CD4-positive, alpha-beta memory T cell (primary cell): ENCODE results near the gene MS4A5. TPM values are rescaled to one million over a fixed set of nuclear protein-coding genes. Genes with fewer than 3 reads are reported as not detected.

Experiments
- CTCF ChIA-PET: fragments of 350-600 bp; sonication (Branson Sonifier 250); formaldehyde crosslinking; loops from one replicate; lab custom pipeline; 2021; ENCODE audit warnings: inconsistent platforms; ENCODE audit not compliant: partially characterized antibody; lab: Charles Lee
- POLR2A ChIA-PET: fragments of 350-600 bp; sonication (Branson Sonifier 250); formaldehyde crosslinking; loops from one replicate; lab custom pipeline; 2021; ENCODE audit not compliant: partially characterized antibody; lab: Charles Lee
- DNase-seq, 5 donors: peaks; one replicate each; pipeline versions ENCODE4 v3.0.0 to v3.0.0-alpha.2; 2020 to 2022; ENCODE audit warnings: mixed read lengths in 1 of 5
- H3K27ac ChIP-seq: one replicate; pipeline ENCODE4 v1.7.0; 2013; ENCODE audit warnings: low read depth, low read length
- H3K27me3 ChIP-seq: 2 replicates; pipeline ENCODE4 v1.7.0; 2013; ENCODE audit warnings: mild to moderate bottlenecking, low read length, moderate library complexity; ENCODE audit not compliant: insufficient read depth
- H3K36me3 ChIP-seq: 2 replicates; pipeline ENCODE4 v1.7.0; 2013; ENCODE audit warnings: mild to moderate bottlenecking, low read length, moderate library complexity; ENCODE audit not compliant: insufficient read depth
- H3K4me1 ChIP-seq: 2 replicates; pipeline ENCODE4 v1.7.0; 2013; ENCODE audit warnings: mild to moderate bottlenecking, low read length, moderate library complexity; ENCODE audit not compliant: insufficient read depth
- H3K4me3 ChIP-seq, 2 donors: one replicate each; pipeline ENCODE4 v1.7.0; 2013; ENCODE audit warnings: low read length in 2 of 2, mild to moderate bottlenecking in 1 of 2
- H3K9me3 ChIP-seq, 2 donors: one replicate each; pipeline ENCODE4 v1.7.0; 2013; ENCODE audit warnings: low read length in 2 of 2, control low read depth in 1 of 2; ENCODE audit not compliant: control insufficient read depth in 1 of 2
- H3K27ac Mint-ChIP-seq, 7 donors: one replicate each; pipeline ENCODE4 v1.8.0; 2020 to 2021; ENCODE audit warnings: mixed read lengths in 7 of 7, mild to moderate bottlenecking in 6 of 7, inconsistent platforms in 3 of 7, moderate library complexity in 3 of 7
- H3K27me3 Mint-ChIP-seq, 2 donors: one replicate each; pipeline ENCODE4 v1.8.0; 2020 to 2021; ENCODE audit warnings: mixed read lengths in 2 of 2
- H3K36me3 Mint-ChIP-seq, 2 donors: one replicate each; pipeline ENCODE4 v1.8.0; 2020 to 2021; ENCODE audit warnings: mixed read lengths in 2 of 2, inconsistent platforms in 1 of 2, mild to moderate bottlenecking in 1 of 2
- H3K4me1 Mint-ChIP-seq, 4 donors: one replicate each; pipeline ENCODE4 v1.8.0; 2020 to 2021; ENCODE audit warnings: mixed read lengths in 4 of 4, mild to moderate bottlenecking in 1 of 4
- H3K4me3 Mint-ChIP-seq, 8 donors: one replicate each; pipeline ENCODE4 v1.8.0; 2020 to 2021; ENCODE audit warnings: mixed read lengths in 8 of 8, mild to moderate bottlenecking in 7 of 8, moderate library complexity in 6 of 8, inconsistent platforms in 3 of 8
- H3K9me3 Mint-ChIP-seq, 8 donors: one replicate each; pipeline ENCODE4 v1.8.0; 2020 to 2021; ENCODE audit warnings: mixed read lengths in 8 of 8, mild to moderate bottlenecking in 5 of 8, inconsistent platforms in 3 of 8, moderate library complexity in 1 of 8
- intact Hi-C: fragments of 100-400 bp; cut with micrococcal nuclease; formaldehyde crosslinking; loops from one replicate; pipeline ENCODE4 v1.15.1; 2023
- polyA plus RNA-seq, 2 donors: library from polyadenylated mRNA; unstranded; fragments of 300-500 nt; fragmentation: Illumina TruSeq; gene quantifications; one replicate each; pipeline ENCODE4 v1.2.3, GENCODE V29; 2021
- total RNA-seq, 2 experiments: library from RNA; stranded (reverse); gene quantifications; one replicate each; pipeline ENCODE4 v1.2.3, GENCODE V29; 2021

MS4A5 gene
- total RNA-seq = not detected
- not detected for polyA plus RNA-seq

GRCh38 chr11:60429272-60429671 is at the start of gene MS4A5:
TSS of gene MS4A5 (plus strand) at chr11:60429572. CDS start at chr11:60429675, 103 bp downstream.
- Mint-ChIP-seq H3K36me3 (no peaks in the 10 kb centered on the region), H3K9me3 (peaks cover 0 to 2% (median 0%) of the 10 kb centered on the region in 8 donors), H3K27me3 (peaks cover 21 to 30% of the 10 kb centered on the region in 2 donors), H3K4me1 (no peaks in the 10 kb centered on the region), H3K4me3 (no peak within 1 kb of the TSS), H3K27ac (no peak within 1 kb of the TSS)
- Histone ChIP-seq H3K9me3 (no peaks in the 10 kb centered on the region), H3K4me1 (no peaks in the 10 kb centered on the region), H3K27ac (no peak within 1 kb of the TSS), H3K36me3 (no peaks in the 10 kb centered on the region), H3K4me3 (no peak within 1 kb of the TSS), H3K27me3 (no peaks in the 10 kb centered on the region)
- DNase-seq = no peak
- ChIA-PET POLR2A (interaction anchor here (0.6 kb wide), 1 partner anchor 12 kb away, joined by 3 read pairs; no protein-coding TSS in a partner anchor), CTCF (no interaction called here)
- intact Hi-C loops = no loop called here

- DNase-seq = no peak
- CTCF ChIA-PET = no interaction called here
- Mint-ChIP-seq H3K4me3 (no peak overlapping the region), H3K9me3 (no peaks in the 10 kb centered on the region), H3K4me1 (no peaks in the 10 kb centered on the region), H3K27ac (no peak overlapping the region), H3K36me3 (no peaks in the 10 kb centered on the region), H3K27me3 (peaks cover 4 to 6% of the 10 kb centered on the region in 2 donors)
- POLR2A ChIA-PET = no interaction called here
- Histone ChIP-seq H3K27ac (no peak overlapping the region), H3K27me3 (no peaks in the 10 kb centered on the region), H3K9me3 (no peaks in the 10 kb centered on the region), H3K4me1 (no peaks in the 10 kb centered on the region), H3K36me3 (no peaks in the 10 kb centered on the region), H3K4me3 (no peak overlapping the region)
- intact Hi-C loops = no loop called here
Observed at GRCh38 chr11:60389279-60389910, 40.0 kb upstream of the MS4A5 start.

DNA sequence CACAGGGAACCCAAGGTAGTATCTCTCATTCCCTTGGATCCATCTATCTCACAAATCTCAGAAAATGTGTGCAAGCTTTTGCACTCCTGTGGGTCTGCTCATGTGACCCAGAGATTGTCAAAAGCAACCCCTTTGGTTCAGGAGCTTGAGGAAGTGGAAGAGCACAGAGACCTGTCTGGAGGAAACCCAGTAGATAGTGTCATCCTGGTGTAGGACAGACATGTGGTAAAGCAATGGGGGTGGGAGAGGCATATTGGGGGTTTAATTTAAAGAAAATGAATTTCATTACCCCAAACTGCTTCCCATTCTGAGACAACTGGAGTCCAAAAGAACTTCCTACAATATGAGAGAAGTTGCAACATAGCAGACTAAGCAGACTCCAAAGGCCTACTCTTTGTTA is 39.0 kb upstream of the MS4A5 start:
- Histone ChIP-seq H3K36me3 (no peaks in the 10 kb centered on the region), H3K4me1 (no peaks in the 10 kb centered on the region), H3K27me3 (no peaks in the 10 kb centered on the region), H3K27ac (no peak overlapping the region), H3K4me3 (no peak overlapping the region), H3K9me3 (no peaks in the 10 kb centered on the region)
- CTCF ChIA-PET = interaction anchor here (0.9 kb wide), 1 partner anchor 27 kb away, joined by 3 read pairs; no protein-coding TSS in a partner anchor
- POLR2A ChIA-PET = no interaction called here
- intact Hi-C loops = no loop called here
- Mint-ChIP-seq H3K27ac (no peak overlapping the region), H3K27me3 (peaks cover 4 to 6% of the 10 kb centered on the region in 2 donors), H3K4me3 (no peak overlapping the region), H3K9me3 (no peaks in the 10 kb centered on the region), H3K36me3 (no peaks in the 10 kb centered on the region), H3K4me1 (no peaks in the 10 kb centered on the region)
- no peak for DNase-seq

DNA sequence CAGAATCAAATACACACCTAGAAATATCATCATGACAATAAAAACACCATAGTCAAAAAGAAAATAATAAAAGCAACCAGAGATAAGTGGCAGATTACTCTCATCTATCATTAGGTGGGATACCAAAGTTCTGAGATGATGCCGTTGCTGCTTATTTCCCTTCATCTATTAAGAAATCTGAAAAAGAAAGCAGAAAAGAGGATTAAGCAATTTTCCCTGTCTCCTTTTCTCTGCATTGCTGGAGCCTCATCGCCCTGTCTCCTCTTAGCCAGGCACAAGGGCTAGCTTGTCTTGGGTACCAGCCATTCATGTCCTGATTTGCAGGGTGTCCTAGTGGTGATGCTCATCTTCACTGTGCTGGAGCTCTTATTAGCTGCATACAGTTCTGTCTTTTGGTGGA is 37.0 kb upstream of the MS4A5 start:
- no peaks in the 10 kb centered on the region for H3K9me3 ChIP-seq
- intact Hi-C loops = no loop called here
- Mint-ChIP-seq H3K4me3 (no peak overlapping the region), H3K27ac (no peak overlapping the region), H3K27me3 (peaks cover 0 to 8% of the 10 kb centered on the region in 2 donors), H3K4me1 (no peaks in the 10 kb centered on the region), H3K9me3 (no peaks in the 10 kb centered on the region), H3K36me3 (no peaks in the 10 kb centered on the region)
- DNase-seq = no peak
- no peaks in the 10 kb centered on the region for H3K36me3 ChIP-seq
- ChIA-PET POLR2A (no interaction called here), CTCF (interaction anchor here (1.5 kb wide), 1 partner anchor 29 kb away, joined by 3 read pairs; no protein-coding TSS in a partner anchor)
- no peaks in the 10 kb centered on the region for H3K4me1 ChIP-seq
- H3K4me3 ChIP-seq = no peak overlapping the region
- no peaks in the 10 kb centered on the region for H3K27me3 ChIP-seq
- H3K27ac ChIP-seq = no peak overlapping the region

DNA sequence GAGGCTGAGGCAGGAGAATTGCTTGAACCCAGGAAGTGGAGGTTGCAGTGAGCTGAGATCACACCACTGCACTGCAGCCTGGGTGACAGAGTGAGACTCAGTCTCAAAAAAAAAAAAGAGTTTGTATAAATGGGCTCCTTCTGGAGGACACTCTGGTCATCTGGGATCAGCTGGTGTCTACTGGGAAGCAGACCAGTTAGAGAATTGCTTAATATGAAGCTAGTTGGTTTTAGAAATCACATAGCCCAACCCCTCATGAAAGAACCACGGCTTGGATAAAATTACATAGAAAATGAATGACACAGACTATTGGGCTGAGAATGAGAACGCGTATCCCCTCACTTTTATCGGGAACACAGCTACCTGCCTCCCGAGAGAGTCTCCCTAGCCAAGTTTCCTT is 36.4 kb upstream of the MS4A5 start:
- Mint-ChIP-seq H3K27ac (no peak overlapping the region), H3K9me3 (no peaks in the 10 kb centered on the region), H3K27me3 (peaks cover 0 to 9% of the 10 kb centered on the region in 2 donors), H3K4me1 (no peaks in the 10 kb centered on the region), H3K36me3 (no peaks in the 10 kb centered on the region), H3K4me3 (no peak overlapping the region)
- no peaks in the 10 kb centered on the region for H3K9me3 ChIP-seq
- intact Hi-C loops = no loop called here
- H3K4me3 ChIP-seq = no peak overlapping the region
- DNase-seq = no peak
- no peaks in the 10 kb centered on the region for H3K36me3 ChIP-seq
- no peak overlapping the region for H3K27ac ChIP-seq
- H3K27me3 ChIP-seq = no peaks in the 10 kb centered on the region
- ChIA-PET CTCF (interaction anchor here (1.5 kb wide), 1 partner anchor 29 kb away, joined by 3 read pairs; no protein-coding TSS in a partner anchor), POLR2A (no interaction called here)
- H3K4me1 ChIP-seq = no peaks in the 10 kb centered on the region

- CTCF ChIA-PET = no interaction called here
- H3K4me1 Mint-ChIP-seq = no peaks in the 10 kb centered on the region
- H3K36me3 Mint-ChIP-seq = no peaks in the 10 kb centered on the region
- H3K27me3 Mint-ChIP-seq = peaks cover 4 to 9% of the 10 kb centered on the region in 2 donors
- H3K4me3 Mint-ChIP-seq = no peak overlapping the region
- no peaks in the 10 kb centered on the region for H3K9me3 Mint-ChIP-seq
- Histone ChIP-seq H3K4me3 (no peak overlapping the region), H3K4me1 (no peaks in the 10 kb centered on the region), H3K36me3 (no peaks in the 10 kb centered on the region), H3K27me3 (no peaks in the 10 kb centered on the region), H3K9me3 (no peaks in the 10 kb centered on the region), H3K27ac (no peak overlapping the region)
- H3K27ac Mint-ChIP-seq = no peak overlapping the region
- no peak for DNase-seq
- intact Hi-C loops = no loop called here
- POLR2A ChIA-PET = no interaction called here
Observed at GRCh38 chr11:60394666-60395380, 34.5 kb upstream of the MS4A5 start.

GRCh38 chr11:60396382-60396781 is 33.0 kb upstream of the MS4A5 start, which contains the start of gene MS4A14:
TSS of gene MS4A14 (plus strand) at chr11:60396459. CDS start at chr11:60396579, 120 bp downstream.
- Mint-ChIP-seq H3K4me3 (no peak within 1 kb of the TSS), H3K9me3 (no peaks in the 10 kb centered on the region), H3K27ac (no peak within 1 kb of the TSS), H3K27me3 (peaks cover 5 to 6% of the 10 kb centered on the region in 2 donors), H3K4me1 (no peaks in the 10 kb centered on the region), H3K36me3 (no peaks in the 10 kb centered on the region)
- Histone ChIP-seq H3K4me3 (no peak within 1 kb of the TSS), H3K9me3 (no peaks in the 10 kb centered on the region), H3K36me3 (no peaks in the 10 kb centered on the region), H3K4me1 (no peaks in the 10 kb centered on the region), H3K27ac (no peak within 1 kb of the TSS), H3K27me3 (no peaks in the 10 kb centered on the region)
- ChIA-PET CTCF (no interaction called here), POLR2A (no interaction called here)
- DNase-seq = no peak
- intact Hi-C loops = no loop called here
